ENCODE results near the gene SLC9A3.
A peak's percentile ranks its signal among the peaks of the same experiment; 100 is the strongest.

GRCh38 chr5:448061-448765, 76.0 kb downstream of the SLC9A3 start:
- TF ChIP-seq POLR2AphosphoS5 (IDR thresholded peaks at IDR 0.05): no peak
- no peak for TF ChIP-seq POLR2A (IDR thresholded peaks at IDR 0.05)
- TF ChIP-seq, protein P1, sequence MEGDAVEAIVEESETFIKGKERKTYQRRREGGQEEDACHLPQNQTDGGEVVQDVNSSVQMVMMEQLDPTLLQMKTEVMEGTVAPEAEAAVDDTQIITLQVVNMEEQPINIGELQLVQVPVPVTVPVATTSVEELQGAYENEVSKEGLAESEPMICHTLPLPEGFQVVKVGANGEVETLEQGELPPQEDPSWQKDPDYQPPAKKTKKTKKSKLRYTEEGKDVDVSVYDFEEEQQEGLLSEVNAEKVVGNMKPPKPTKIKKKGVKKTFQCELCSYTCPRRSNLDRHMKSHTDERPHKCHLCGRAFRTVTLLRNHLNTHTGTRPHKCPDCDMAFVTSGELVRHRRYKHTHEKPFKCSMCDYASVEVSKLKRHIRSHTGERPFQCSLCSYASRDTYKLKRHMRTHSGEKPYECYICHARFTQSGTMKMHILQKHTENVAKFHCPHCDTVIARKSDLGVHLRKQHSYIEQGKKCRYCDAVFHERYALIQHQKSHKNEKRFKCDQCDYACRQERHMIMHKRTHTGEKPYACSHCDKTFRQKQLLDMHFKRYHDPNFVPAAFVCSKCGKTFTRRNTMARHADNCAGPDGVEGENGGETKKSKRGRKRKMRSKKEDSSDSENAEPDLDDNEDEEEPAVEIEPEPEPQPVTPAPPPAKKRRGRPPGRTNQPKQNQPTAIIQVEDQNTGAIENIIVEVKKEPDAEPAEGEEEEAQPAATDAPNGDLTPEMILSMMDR (IDR thresholded peaks at IDR 0.05): peak in 1 of 2 donors; percentile 3
